Mesenchymal stem cell (in vitro differentiated cells and primary cell): ENCODE data around the gene PTPRG.

Source experiments
- DNase-seq: peaks from one replicate; pipeline ENCODE4 v3.0.0-alpha.2; 2013
- H2AFZ ChIP-seq: one replicate; pipeline ENCODE4 v1.6.1; 2013; ENCODE audit warnings: low read depth, mild to moderate bottlenecking, control low read depth, inconsistent platforms, low read length, moderate library complexity
- H2AK5ac ChIP-seq: 2 replicates; pipeline ENCODE4 v1.6.1; 2013; ENCODE audit warnings: low read length, moderate library complexity, mild to moderate bottlenecking, inconsistent platforms; ENCODE audit not compliant: severe bottlenecking
- H2BK120ac ChIP-seq: one replicate; pipeline ENCODE4 v1.6.1; 2013; ENCODE audit warnings: low read depth, mild to moderate bottlenecking, inconsistent platforms, low read length, moderate library complexity
- H2BK12ac ChIP-seq, 2 experiments: one replicate each; pipeline ENCODE4 v1.6.1; 2013; ENCODE audit warnings: inconsistent platforms in 2 of 2, low read length in 2 of 2, mild to moderate bottlenecking in 2 of 2, moderate library complexity in 2 of 2, control low read depth in 1 of 2
- H2BK15ac ChIP-seq: one replicate; pipeline ENCODE4 v1.6.1; 2013; ENCODE audit warnings: mild to moderate bottlenecking, low read depth, inconsistent platforms; ENCODE audit not compliant: poor library complexity, severe bottlenecking
- H2BK5ac ChIP-seq: 2 replicates; pipeline ENCODE4 v1.6.1; 2013; ENCODE audit warnings: low read depth, mild to moderate bottlenecking, low read length, control low read depth, inconsistent platforms; ENCODE audit not compliant: poor library complexity, severe bottlenecking
- H3K14ac ChIP-seq, 2 experiments: one replicate each; pipeline ENCODE4 v1.6.1; 2013; ENCODE audit warnings: inconsistent platforms in 2 of 2, low read length in 2 of 2, control low read depth in 1 of 2, mild to moderate bottlenecking in 1 of 2, moderate library complexity in 1 of 2
- H3K18ac ChIP-seq, 2 experiments: one replicate each; pipeline ENCODE4 v1.6.1; 2013; ENCODE audit warnings: inconsistent platforms in 2 of 2, low read length in 2 of 2, control low read depth in 1 of 2, low read depth in 1 of 2, mild to moderate bottlenecking in 1 of 2
- H3K23ac ChIP-seq, 2 experiments: one replicate each; pipeline ENCODE4 v1.6.1; 2013; ENCODE audit warnings: inconsistent platforms in 2 of 2, low read length in 2 of 2, mild to moderate bottlenecking in 2 of 2, moderate library complexity in 2 of 2, control low read depth in 1 of 2
- H3K27ac ChIP-seq: 2 replicates; pipeline ENCODE4 v1.5.1; 2013; ENCODE audit warnings: mild to moderate bottlenecking, moderate library complexity, low read length, control low read depth, inconsistent platforms; ENCODE audit not compliant: poor library complexity, severe bottlenecking
- H3K27me3 ChIP-seq, 2 experiments: 2 replicates each; pipeline versions ENCODE4 v1.6.1 to v1.7.0; 2013; ENCODE audit warnings: low read length in 2 of 2, mild to moderate bottlenecking in 2 of 2, moderate library complexity in 2 of 2, control low read depth in 1 of 2, inconsistent platforms in 1 of 2; ENCODE audit not compliant: control insufficient read depth in 1 of 2, insufficient read depth in 1 of 2
- H3K36me3 ChIP-seq, 2 experiments: 2 replicates each; pipeline versions ENCODE4 v1.6.1 to v1.7.0; 2013; ENCODE audit warnings: low read length in 2 of 2, control low read depth in 1 of 2, inconsistent platforms in 1 of 2, low read depth in 1 of 2, mild to moderate bottlenecking in 1 of 2; ENCODE audit not compliant: insufficient read depth in 2 of 2, control insufficient read depth in 1 of 2
- H3K4ac ChIP-seq, 2 experiments: one replicate each; pipeline ENCODE4 v1.6.1; 2013; ENCODE audit warnings: inconsistent platforms in 2 of 2, low read length in 2 of 2, mild to moderate bottlenecking in 2 of 2, moderate library complexity in 2 of 2, control low read depth in 1 of 2, low read depth in 1 of 2
- H3K4me1 ChIP-seq: 2 replicates; pipeline ENCODE4 v1.6.1; 2013; ENCODE audit warnings: low read depth, low read length, control low read depth; ENCODE audit not compliant: control insufficient read depth, insufficient read depth
- H3K4me2 ChIP-seq: 2 replicates; pipeline ENCODE4 v1.6.1; 2013; ENCODE audit warnings: low read length, mild to moderate bottlenecking, inconsistent platforms; ENCODE audit not compliant: poor library complexity, severe bottlenecking
- H3K4me3 ChIP-seq, 2 experiments: 2 replicates each; pipeline versions ENCODE4 v1.5.1 to v1.7.0; 2013; ENCODE audit warnings: low read length in 2 of 2, mild to moderate bottlenecking in 2 of 2, control low read depth in 1 of 2, low read depth in 1 of 2; ENCODE audit not compliant: insufficient read depth in 1 of 2
- H3K79me1 ChIP-seq: replicated peaks from 2 replicates; pipeline ENCODE4 v1.6.1; 2013; ENCODE audit warnings: mild to moderate bottlenecking, control low read depth, low read length, inconsistent platforms; ENCODE audit not compliant: poor library complexity, severe bottlenecking
- H3K9ac ChIP-seq: 2 replicates; pipeline ENCODE4 v1.7.0; 2013; ENCODE audit warnings: mild to moderate bottlenecking, low read length, moderate library complexity
- H3K9me3 ChIP-seq: 2 replicates; pipeline ENCODE4 v1.7.0; 2013; ENCODE audit warnings: mild to moderate bottlenecking, low read length; ENCODE audit not compliant: control insufficient read depth
- H4K8ac ChIP-seq: one replicate; pipeline ENCODE4 v1.6.1; 2013; ENCODE audit warnings: inconsistent platforms, mild to moderate bottlenecking, low read length, moderate library complexity
- H4K91ac ChIP-seq: one replicate; pipeline ENCODE4 v1.6.1; 2013; ENCODE audit warnings: mild to moderate bottlenecking, low read length, inconsistent platforms
- WGBS: methylation state at CpG from one replicate; pipeline ENCODE4 v1.1.7; 2013; ENCODE audit warnings: mixed read lengths; 5-methylcytosine and 5-hydroxymethylcytosine counted together

PTPRG gene

GRCh38 chr3:61736506-61736905 is 175.1 kb downstream of the PTPRG start:
- no peak overlapping the region for H2BK12ac ChIP-seq
- H4K8ac ChIP-seq = no peak overlapping the region
- H3K18ac ChIP-seq = no peak overlapping the region
- no peak overlapping the region for H3K9ac ChIP-seq
- no peak overlapping the region for H2AK5ac ChIP-seq
- no peaks in the 10 kb centered on the region for H3K4me1 ChIP-seq
- H2BK120ac ChIP-seq = no peak overlapping the region
- WGBS = 86% methylated on average over 3 of the region's 5 CpGs
- no peak overlapping the region for H3K4me3 ChIP-seq
- H3K36me3 ChIP-seq = no peaks in the 10 kb centered on the region
- H2BK15ac ChIP-seq = no peak overlapping the region
- no peak overlapping the region for H3K23ac ChIP-seq
- H3K14ac ChIP-seq = no peak overlapping the region
- H3K79me1 ChIP-seq = peaks cover 12% of the 10 kb centered on the region
- DNase-seq = no peak
- no peak overlapping the region for H2BK5ac ChIP-seq
- H4K91ac ChIP-seq = no peak overlapping the region
- H3K9me3 ChIP-seq = no peaks in the 10 kb centered on the region
- H2AFZ ChIP-seq = no peak overlapping the region
- no peak overlapping the region for H3K27ac ChIP-seq
- H3K4ac ChIP-seq = no peak overlapping the region
- no peak overlapping the region for H3K4me2 ChIP-seq
- H3K27me3 ChIP-seq = no peaks in the 10 kb centered on the region

DNA sequence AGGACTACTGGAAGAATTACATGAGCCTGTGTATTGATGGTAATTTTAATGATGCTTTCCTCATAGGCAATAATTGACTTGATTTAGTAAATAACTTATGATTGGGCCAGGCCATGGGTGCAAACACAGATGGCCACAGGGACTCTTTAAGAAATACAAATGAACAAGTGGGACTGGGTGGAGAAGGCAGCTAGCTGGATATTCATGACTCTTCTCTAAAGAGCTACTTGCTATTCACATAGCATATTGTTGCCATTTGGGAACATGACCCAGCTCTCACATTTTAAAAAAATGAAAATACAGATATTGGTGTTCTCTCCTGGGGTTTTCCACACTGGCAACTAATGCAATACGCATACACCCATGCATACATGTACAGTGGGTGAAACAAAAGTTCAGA is 178.3 kb downstream of the PTPRG start:
- no peak overlapping the region for H3K18ac ChIP-seq
- H2BK15ac ChIP-seq = no peak overlapping the region
- H2BK120ac ChIP-seq = no peak overlapping the region
- no peak overlapping the region for H3K23ac ChIP-seq
- H3K9ac ChIP-seq = no peak overlapping the region
- no peaks in the 10 kb centered on the region for H3K36me3 ChIP-seq
- H3K9me3 ChIP-seq = no peaks in the 10 kb centered on the region
- H3K27me3 ChIP-seq = no peaks in the 10 kb centered on the region
- H2BK5ac ChIP-seq = no peak overlapping the region
- H2BK12ac ChIP-seq = no peak overlapping the region
- H3K4me2 ChIP-seq = no peak overlapping the region
- no peak overlapping the region for H3K14ac ChIP-seq
- WGBS = 89% methylated on average over 1 of the region's 1 CpG
- no peak overlapping the region for H2AK5ac ChIP-seq
- no peak overlapping the region for H4K91ac ChIP-seq
- H3K4me1 ChIP-seq = no peaks in the 10 kb centered on the region
- DNase-seq = no peak
- no peak overlapping the region for H4K8ac ChIP-seq
- H3K27ac ChIP-seq = no peak overlapping the region
- H3K4ac ChIP-seq = no peak overlapping the region
- H3K79me1 ChIP-seq = peaks cover 13% of the 10 kb centered on the region
- no peak overlapping the region for H2AFZ ChIP-seq
- H3K4me3 ChIP-seq = no peak overlapping the region

DNA sequence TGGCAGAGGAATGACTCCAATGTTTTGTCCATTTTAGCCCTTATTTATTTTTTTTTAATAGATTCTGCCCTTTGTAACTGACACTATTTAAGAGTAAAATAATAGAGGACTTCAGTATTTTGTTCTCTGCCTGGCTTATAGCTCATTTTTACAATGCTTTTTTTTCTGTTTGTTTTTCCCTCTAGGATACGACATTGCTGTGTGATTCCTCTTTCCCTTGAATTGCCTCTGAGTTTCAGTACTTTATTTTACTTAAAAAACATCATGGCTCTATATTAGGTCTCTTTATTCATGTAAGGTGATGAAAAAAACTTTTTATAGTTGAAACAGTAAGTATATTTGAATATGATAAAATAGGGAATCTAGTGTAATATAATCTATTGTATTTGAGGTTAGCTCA is 179.1 kb downstream of the PTPRG start:
- Histone ChIP-seq H3K4me3 (no peak overlapping the region), H3K4me1 (no peaks in the 10 kb centered on the region), H4K91ac (no peak overlapping the region), H3K36me3 (no peaks in the 10 kb centered on the region), H3K79me1 (peaks cover 18% of the 10 kb centered on the region), H2BK15ac (no peak overlapping the region), H2AFZ (no peak overlapping the region), H3K4me2 (no peak overlapping the region), H3K18ac (no peak overlapping the region), H3K27me3 (no peaks in the 10 kb centered on the region), H3K9me3 (no peaks in the 10 kb centered on the region), H3K27ac (no peak overlapping the region), H3K14ac (no peak overlapping the region), H4K8ac (no peak overlapping the region), H3K9ac (no peak overlapping the region), H3K4ac (no peak overlapping the region), H2BK5ac (no peak overlapping the region), H2AK5ac (no peak overlapping the region), H2BK120ac (no peak overlapping the region), H2BK12ac (no peak overlapping the region), H3K23ac (no peak overlapping the region)
- WGBS = no CpG with 5 or more reads among the region's 1 CpG
- no peak for DNase-seq

DNA sequence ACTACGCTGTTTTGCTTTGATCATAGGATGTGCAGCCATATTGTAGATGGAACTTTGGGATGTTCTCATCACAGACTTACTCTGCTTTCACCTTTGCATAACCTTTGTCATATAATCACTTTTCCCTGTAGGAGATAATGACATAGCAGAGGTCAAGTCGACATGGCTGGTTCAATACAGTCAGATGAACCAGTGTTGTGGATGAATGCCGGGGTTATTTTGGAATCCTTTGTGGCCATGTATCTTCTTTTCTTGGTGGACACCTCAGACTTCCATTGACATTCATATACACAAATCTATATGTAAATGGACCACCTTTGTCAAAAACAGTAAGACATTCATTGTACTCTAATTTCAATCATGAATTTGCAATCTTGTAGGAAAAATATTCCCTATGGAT is 180.2 kb downstream of the PTPRG start:
- H3K4me1 ChIP-seq = no peaks in the 10 kb centered on the region
- H4K8ac ChIP-seq = no peak overlapping the region
- no peak overlapping the region for H3K14ac ChIP-seq
- 100% methylated on average over 1 of the region's 3 CpGs for WGBS
- no peaks in the 10 kb centered on the region for H3K27me3 ChIP-seq
- H2AK5ac ChIP-seq = no peak overlapping the region
- H3K9ac ChIP-seq = no peak overlapping the region
- DNase-seq = no peak
- no peak overlapping the region for H3K27ac ChIP-seq
- no peak overlapping the region for H3K4me2 ChIP-seq
- H2BK5ac ChIP-seq = no peak overlapping the region
- no peak overlapping the region for H2AFZ ChIP-seq
- peaks cover 23% of the 10 kb centered on the region for H3K79me1 ChIP-seq
- H3K9me3 ChIP-seq = no peaks in the 10 kb centered on the region
- H3K18ac ChIP-seq = no peak overlapping the region
- H3K36me3 ChIP-seq = no peaks in the 10 kb centered on the region
- H2BK12ac ChIP-seq = no peak overlapping the region
- H4K91ac ChIP-seq = no peak overlapping the region
- H3K23ac ChIP-seq = no peak overlapping the region
- no peak overlapping the region for H3K4ac ChIP-seq
- no peak overlapping the region for H3K4me3 ChIP-seq
- no peak overlapping the region for H2BK120ac ChIP-seq
- no peak overlapping the region for H2BK15ac ChIP-seq
